B cell (primary cell): ENCODE measurements around the gene NRG2. TPM values are rescaled to one million over a fixed set of nuclear protein-coding genes. Genes with fewer than 3 reads are reported as not detected.

ENCODE experiments used
- ATAC-seq: fragments of 200-7000 bp; cut with Tn5 transposase; one replicate; pipeline ENCODE4 v1.10.0; 2021; ENCODE audit warnings: low read depth, mild to moderate bottlenecking, moderate number of reproducible peaks, moderate library complexity
- CTCF ChIA-PET: fragments of 350-600 bp; sonication (Branson Sonifier 250); formaldehyde crosslinking; loops from one replicate; lab custom pipeline; 2021; ENCODE audit warnings: antibody characterized with exemption, inconsistent platforms; lab: Charles Lee
- POLR2A ChIA-PET: fragments of 350-600 bp; sonication (Branson Sonifier 250); formaldehyde crosslinking; loops from one replicate; lab custom pipeline; 2021; ENCODE audit warnings: antibody characterized with exemption; lab: Charles Lee
- DNase-seq: peaks from one replicate; pipeline ENCODE4 v3.0.0; 2013
- H2AFZ ChIP-seq: 2 replicates; pipeline ENCODE4 v1.6.1; 2012; ENCODE audit warnings: mild to moderate bottlenecking, low read depth, low read length; ENCODE audit not compliant: insufficient read depth, poor library complexity, severe bottlenecking
- H3K27ac ChIP-seq, 2 donors: 1 replicate in 1 of 2; 2 replicates in 1 of 2; pipeline ENCODE4 v1.5.1; 2012 to 2013; ENCODE audit warnings: low read length in 2 of 2, mild to moderate bottlenecking in 2 of 2, moderate library complexity in 1 of 2
- H3K27me3 ChIP-seq, 4 experiments: fragments of 200-600 bp in 1 of 4; sonication (generic) in 1 of 4; replicated peaks in 1 of 4; 1 replicate in 2 of 4; 2 replicates in 2 of 4; pipeline versions ENCODE4 v1.6.1 to v1.7.0; 2013 to 2016; ENCODE audit warnings: low read length in 3 of 4, mild to moderate bottlenecking in 2 of 4, mixed read lengths in 1 of 4, moderate library complexity in 1 of 4; ENCODE audit not compliant: insufficient read depth in 4 of 4, control insufficient read depth in 3 of 4; ENCODE audit errors: control extremely low read depth in 1 of 4
- H3K36me3 ChIP-seq, 2 experiments: replicated peaks in 1 of 2; 1 replicate in 1 of 2; 2 replicates in 1 of 2; pipeline versions ENCODE4 v1.6.1 to v1.7.1; 2013; ENCODE audit warnings: low read length in 1 of 2; ENCODE audit not compliant: insufficient read depth in 2 of 2, control insufficient read depth in 1 of 2; ENCODE audit errors: control extremely low read depth in 1 of 2, extremely low read depth in 1 of 2
- H3K4me1 ChIP-seq, 2 donors: fragments of 200-600 bp in 1 of 2; sonication (generic) in 1 of 2; 1 replicate in 1 of 2; 2 replicates in 1 of 2; pipeline versions ENCODE4 v1.5.1 to v1.6.1; 2013 to 2017; ENCODE audit warnings: low read length in 2 of 2; ENCODE audit not compliant: control insufficient read depth in 2 of 2, insufficient read depth in 2 of 2
- H3K4me2 ChIP-seq: replicated peaks from 2 replicates; pipeline ENCODE3; 2012; ENCODE audit warnings: mild to moderate bottlenecking, low read depth, low read length; ENCODE audit not compliant: poor library complexity, severe bottlenecking
- H3K4me3 ChIP-seq, 5 experiments: fragments of 200-600 bp in 1 of 5; sonication (generic) in 1 of 5; 1 replicate in 3 of 5; 2 replicates in 2 of 5; pipeline versions ENCODE4 v1.5.1 to v1.7.0; 2011 to 2016; ENCODE audit warnings: low read length in 4 of 5, mild to moderate bottlenecking in 4 of 5, low read depth in 2 of 5, control low read depth in 1 of 5, moderate library complexity in 1 of 5; ENCODE audit not compliant: insufficient read depth in 1 of 5; ENCODE audit errors: control extremely low read depth in 1 of 5, extremely low read depth in 1 of 5
- H3K79me2 ChIP-seq: fragments of 200-600 bp; sonication (generic); one replicate; pipeline ENCODE4 v1.6.0; 2016; ENCODE audit warnings: low read length; ENCODE audit not compliant: control insufficient read depth, insufficient read depth
- H3K9ac ChIP-seq: fragments of 200-600 bp; sonication (generic); 2 replicates; pipeline ENCODE4 v1.6.1; 2017; ENCODE audit warnings: mild to moderate bottlenecking, low read length, moderate library complexity
- H3K9me3 ChIP-seq, 3 donors: one replicate each; pipeline versions ENCODE4 v1.6.1 to v1.7.1; 2013; ENCODE audit warnings: low read length in 2 of 3; ENCODE audit not compliant: control insufficient read depth in 2 of 3, insufficient read depth in 1 of 3; ENCODE audit errors: control extremely low read depth in 1 of 3
- H4K20me1 ChIP-seq: 2 replicates; pipeline ENCODE4 v1.6.0; 2012; ENCODE audit warnings: mild to moderate bottlenecking, low read length; ENCODE audit not compliant: insufficient read depth, control insufficient read depth, poor library complexity, severe bottlenecking
- H3K27ac Mint-ChIP-seq: one replicate; pipeline ENCODE4 v1.8.0; 2021; ENCODE audit warnings: mixed read lengths
- H3K27me3 Mint-ChIP-seq: one replicate; pipeline ENCODE4 v1.8.0; 2021; ENCODE audit warnings: mixed read lengths
- H3K4me1 Mint-ChIP-seq: one replicate; pipeline ENCODE4 v1.8.0; 2021; ENCODE audit warnings: mixed read lengths
- H3K4me3 Mint-ChIP-seq: one replicate; pipeline ENCODE4 v1.8.0; 2021; ENCODE audit warnings: mixed read lengths
- H3K9me3 Mint-ChIP-seq: one replicate; pipeline ENCODE4 v1.8.0; 2022; ENCODE audit warnings: mixed read lengths; ENCODE audit not compliant: insufficient read depth
- EZH2 ChIP-seq: IDR thresholded peaks from 2 replicates; pipeline ENCODE4 v1.6.1; 2012; ENCODE audit warnings: borderline replicate concordance, low read depth, mild to moderate bottlenecking, moderate library complexity, low read length; ENCODE audit not compliant: insufficient read depth, poor library complexity, severe bottlenecking
- WGBS: methylation state at CpG from one replicate; pipeline ENCODE4 v1.1.5; 2013; ENCODE audit warnings: missing lambda C conversion rate; ENCODE audit not compliant: insufficient coverage; 5-methylcytosine and 5-hydroxymethylcytosine counted together
- intact Hi-C: fragments of 100-400 bp; cut with micrococcal nuclease; formaldehyde crosslinking; loops from one replicate; pipeline ENCODE4 v1.10.0; 2022
- polyA plus RNA-seq: library from polyadenylated mRNA; depleted of rRNA; stranded (reverse); fragments of >200 nt; gene quantifications from 2 replicates; pipeline ENCODE4 v1.2.3, GENCODE V29; 2012
- total RNA-seq, 2 donors: library from RNA; stranded (reverse); fragments of 120-200 nt in 1 of 2; gene quantifications; 1 replicate in 1 of 2; 2 replicates in 1 of 2; pipeline versions ENCODE4 v1.2.3 to v1.2.4, GENCODE V29; 2013 to 2022
- TF ChIP-seq, protein P1 (sequence below): fragments of 200-600 bp; IDR thresholded peaks from one replicate; pipeline ENCODE4 v1.8.0; 2022; ENCODE audit warnings: antibody characterized with exemption, mild to moderate bottlenecking

The NRG2 gene
- total and polyA plus RNA-seq, 2 donors (not counting 1 experiment from before 2014, with no cell fraction given) = 0.13 to 0.15 TPM

DNA sequence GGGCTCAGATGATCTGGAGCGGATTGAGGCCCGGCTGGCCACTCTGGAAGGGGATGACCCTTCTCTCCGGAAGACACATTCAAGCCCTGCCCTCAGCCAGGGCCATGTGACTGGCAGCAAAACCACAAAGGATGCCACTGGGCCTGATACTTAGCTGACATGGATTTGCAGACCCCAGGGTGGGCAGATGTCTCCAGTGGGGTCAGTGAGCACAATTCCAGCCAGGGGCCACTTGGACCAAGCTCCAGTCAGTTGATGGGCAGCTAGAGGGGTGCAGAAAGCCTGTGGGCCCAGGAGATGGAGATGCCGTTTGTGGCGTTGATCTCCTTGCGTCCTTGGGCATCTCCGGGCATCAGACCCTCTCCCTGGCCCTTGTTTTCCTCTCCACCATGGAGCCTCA, 200.8 kb downstream of the NRG2 start:
- H3K27me3 Mint-ChIP-seq = peaks cover 33% of the 10 kb centered on the region

DNA sequence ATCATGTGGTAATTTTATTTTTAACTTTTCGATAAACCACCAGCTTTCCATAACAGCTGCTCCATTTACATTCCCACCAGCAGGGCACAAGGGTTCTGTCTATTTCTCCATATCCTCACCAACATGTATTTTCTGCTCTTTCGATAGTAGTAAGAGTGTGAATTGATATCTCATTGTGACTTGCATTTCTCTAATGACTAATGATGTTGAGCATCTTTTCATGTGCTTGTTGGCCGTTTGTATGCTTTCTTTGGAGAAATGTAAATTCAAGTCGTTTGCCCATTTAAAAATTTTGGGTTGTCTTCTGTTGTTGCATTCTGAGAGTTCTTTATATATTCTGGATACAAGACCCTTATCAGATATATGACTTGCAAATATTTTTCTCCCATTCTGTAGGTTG, 201.6 kb downstream of the NRG2 start:
- Histone ChIP-seq H3K4me3 (no peak overlapping the region), H3K4me1 (peaks cover 0 to 4% of the 10 kb centered on the region in 2 donors), H3K9ac (no peak overlapping the region), H3K79me2 (no peaks in the 10 kb centered on the region), H3K27me3 (peaks cover 0 to 33% (median 15%) of the 10 kb centered on the region in 4 experiments), H2AFZ (no peak overlapping the region), H3K4me2 (no peak overlapping the region), H4K20me1 (no peaks in the 10 kb centered on the region), H3K9me3 (no peaks in the 10 kb centered on the region), H3K27ac (no peak overlapping the region), H3K36me3 (no peaks in the 10 kb centered on the region)
- TF ChIP-seq, protein P1, sequence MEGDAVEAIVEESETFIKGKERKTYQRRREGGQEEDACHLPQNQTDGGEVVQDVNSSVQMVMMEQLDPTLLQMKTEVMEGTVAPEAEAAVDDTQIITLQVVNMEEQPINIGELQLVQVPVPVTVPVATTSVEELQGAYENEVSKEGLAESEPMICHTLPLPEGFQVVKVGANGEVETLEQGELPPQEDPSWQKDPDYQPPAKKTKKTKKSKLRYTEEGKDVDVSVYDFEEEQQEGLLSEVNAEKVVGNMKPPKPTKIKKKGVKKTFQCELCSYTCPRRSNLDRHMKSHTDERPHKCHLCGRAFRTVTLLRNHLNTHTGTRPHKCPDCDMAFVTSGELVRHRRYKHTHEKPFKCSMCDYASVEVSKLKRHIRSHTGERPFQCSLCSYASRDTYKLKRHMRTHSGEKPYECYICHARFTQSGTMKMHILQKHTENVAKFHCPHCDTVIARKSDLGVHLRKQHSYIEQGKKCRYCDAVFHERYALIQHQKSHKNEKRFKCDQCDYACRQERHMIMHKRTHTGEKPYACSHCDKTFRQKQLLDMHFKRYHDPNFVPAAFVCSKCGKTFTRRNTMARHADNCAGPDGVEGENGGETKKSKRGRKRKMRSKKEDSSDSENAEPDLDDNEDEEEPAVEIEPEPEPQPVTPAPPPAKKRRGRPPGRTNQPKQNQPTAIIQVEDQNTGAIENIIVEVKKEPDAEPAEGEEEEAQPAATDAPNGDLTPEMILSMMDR = no peak
- TF ChIP-seq EZH2 = no peak
- intact Hi-C loops = no loop called here
- Mint-ChIP-seq H3K27me3 (peaks cover 35% of the 10 kb centered on the region), H3K4me3 (no peak overlapping the region), H3K27ac (no peak overlapping the region), H3K4me1 (peaks cover 4% of the 10 kb centered on the region), H3K9me3 (no peaks in the 10 kb centered on the region)
- DNase-seq (no peak), ATAC-seq (no peak)
- ChIA-PET CTCF (interaction anchor here (1.0 kb wide), 1 partner anchor 66 kb away, joined by 3 read pairs; no protein-coding TSS in a partner anchor), POLR2A (no interaction called here)
- WGBS = no CpG with 5 or more reads among the region's 4 CpGs

More for the DNA sequence above, 200.8 kb downstream of the NRG2 start:
- TF ChIP-seq, protein P1 = no peak
- no peak for TF ChIP-seq EZH2
- no peak overlapping the region for H3K4me3 ChIP-seq
- H3K9ac ChIP-seq = no peak overlapping the region
- H3K4me1 Mint-ChIP-seq = peaks cover 7% of the 10 kb centered on the region
- H4K20me1 ChIP-seq = no peaks in the 10 kb centered on the region
- no peak overlapping the region for H3K27ac Mint-ChIP-seq
- H3K79me2 ChIP-seq = no peaks in the 10 kb centered on the region
- no peak overlapping the region for H2AFZ ChIP-seq
- no peak overlapping the region for H3K4me2 ChIP-seq
- H3K4me1 ChIP-seq = peaks cover 6 to 9% of the 10 kb centered on the region in 2 donors
- ChIA-PET CTCF (interaction anchor here (1.0 to 4.5 kb wide), 4 partner anchors 14 to 67 kb away, joined by 3 to 44 read pairs (median 5); no protein-coding TSS in a partner anchor), POLR2A (no interaction called here)
- no peak overlapping the region for H3K27ac ChIP-seq
- 91% methylated on average over 6 of the region's 7 CpGs for WGBS
- intact Hi-C loops = no loop called here
- no peak overlapping the region for H3K4me3 Mint-ChIP-seq
- DNase-seq = no peak
- H3K36me3 ChIP-seq = no peaks in the 10 kb centered on the region
- no peak for ATAC-seq
- peaks cover 0 to 39% (median 18%) of the 10 kb centered on the region in 4 experiments for H3K27me3 ChIP-seq
- H3K9me3 ChIP-seq = no peaks in the 10 kb centered on the region
- H3K9me3 Mint-ChIP-seq = no peaks in the 10 kb centered on the region
